Sigmoid colon (tissue), 7 donors: ENCODE data around the gene C19orf38. TPM values are rescaled to one million over a fixed set of nuclear protein-coding genes. Genes with fewer than 3 reads are reported as not detected.
"Not testable (repeated sequence)": the region's sequence is repeated elsewhere in the genome, so short reads cannot be mapped to it uniquely, and the experiment has no call there.

ENCODE experiments used
- DNase-seq: peaks from one replicate; pipeline ENCODE4 v3.0.0-alpha.2; 2019
- H3K27ac ChIP-seq, 4 donors: fragments of 200-600 bp; sonication (generic); one replicate each; pipeline ENCODE4 v1.5.1; 2016 to 2019; ENCODE audit warnings: mild to moderate bottlenecking in 1 of 4
- H3K27me3 ChIP-seq, 3 donors: fragments of 200-600 bp; sonication (generic); one replicate each; pipeline ENCODE4 v1.5.1; 2019; ENCODE audit warnings: mild to moderate bottlenecking in 1 of 3
- H3K36me3 ChIP-seq, 4 donors: fragments of 200-600 bp; sonication (generic); one replicate each; pipeline ENCODE4 v1.5.1; 2016 to 2019
- H3K4me1 ChIP-seq, 4 donors: fragments of 200-600 bp; sonication (generic); one replicate each; pipeline ENCODE4 v1.5.1; 2017 to 2019
- H3K4me3 ChIP-seq, 4 donors: fragments of 200-600 bp; sonication (generic); one replicate each; pipeline ENCODE4 v1.5.1; 2017 to 2019; ENCODE audit warnings: mild to moderate bottlenecking in 2 of 4, moderate library complexity in 1 of 4
- H3K9me3 ChIP-seq, 4 donors: fragments of 200-600 bp in 3 of 4; sonication (generic) in 3 of 4; one replicate each; pipeline versions ENCODE4 v1.5.1 to v1.6.1; 2013 to 2019
- EP300 ChIP-seq, 4 donors: sonication (generic); formaldehyde crosslinking; IDR thresholded peaks; one replicate each; pipeline ENCODE4 v1.6.1; 2017; ENCODE audit warnings: antibody characterized with exemption in 4 of 4
- POLR2A ChIP-seq, 2 donors: fragments of 450-650 bp; IDR thresholded peaks; one replicate each; pipeline ENCODE4 v1.6.1; 2016; ENCODE audit warnings: antibody characterized with exemption in 2 of 2, mild to moderate bottlenecking in 2 of 2, moderate library complexity in 2 of 2
- POLR2AphosphoS5 ChIP-seq, 4 donors: sonication (generic); formaldehyde crosslinking; IDR thresholded peaks; one replicate each; pipeline ENCODE4 v1.6.1; 2017; ENCODE audit warnings: antibody characterized with exemption in 4 of 4
- WGBS, 2 donors: extraction: QIAGEN DNeasy Blood & Tissue Kit; methylation state at CpG; one replicate each; pipeline ENCODE4 v1.1.7; 2013; 5-methylcytosine and 5-hydroxymethylcytosine counted together
- intact Hi-C: fragments of 100-400 bp; cut with DNase I; formaldehyde crosslinking; loops from one replicate; pipeline ENCODE4 v1.15.1; 2023
- polyA plus RNA-seq, 3 donors: library from polyadenylated mRNA; stranded (reverse); fragments of 200-250 nt; gene quantifications; one replicate each; pipeline ENCODE4 v1.2.3, GENCODE V29; 2013
- total RNA-seq, 4 donors: library from RNA; depleted of rRNA; stranded (reverse); fragments of >200 nt; gene quantifications; one replicate each; pipeline ENCODE4 v1.1.0, GENCODE V29; 2016
- TF ChIP-seq, protein P1 (sequence below), 4 experiments: fragments of 450-650 bp in 3 of 4; fragments of 200-600 bp in 1 of 4; IDR thresholded peaks; one replicate each; pipeline ENCODE4 v1.5.1; 2016 to 2019; ENCODE audit warnings: antibody characterized with exemption in 4 of 4, mild to moderate bottlenecking in 3 of 4, moderate library complexity in 2 of 4
- donor health status: healthy with polysubstance abuse.
- donor health status: Bipolar disorder and iron deficiency.
- donor health status: healthy.

The C19orf38 gene
- total and polyA plus RNA-seq, 7 donors = 0.92 to 3.3 (median 1.6) TPM; not detected in 1

DNA sequence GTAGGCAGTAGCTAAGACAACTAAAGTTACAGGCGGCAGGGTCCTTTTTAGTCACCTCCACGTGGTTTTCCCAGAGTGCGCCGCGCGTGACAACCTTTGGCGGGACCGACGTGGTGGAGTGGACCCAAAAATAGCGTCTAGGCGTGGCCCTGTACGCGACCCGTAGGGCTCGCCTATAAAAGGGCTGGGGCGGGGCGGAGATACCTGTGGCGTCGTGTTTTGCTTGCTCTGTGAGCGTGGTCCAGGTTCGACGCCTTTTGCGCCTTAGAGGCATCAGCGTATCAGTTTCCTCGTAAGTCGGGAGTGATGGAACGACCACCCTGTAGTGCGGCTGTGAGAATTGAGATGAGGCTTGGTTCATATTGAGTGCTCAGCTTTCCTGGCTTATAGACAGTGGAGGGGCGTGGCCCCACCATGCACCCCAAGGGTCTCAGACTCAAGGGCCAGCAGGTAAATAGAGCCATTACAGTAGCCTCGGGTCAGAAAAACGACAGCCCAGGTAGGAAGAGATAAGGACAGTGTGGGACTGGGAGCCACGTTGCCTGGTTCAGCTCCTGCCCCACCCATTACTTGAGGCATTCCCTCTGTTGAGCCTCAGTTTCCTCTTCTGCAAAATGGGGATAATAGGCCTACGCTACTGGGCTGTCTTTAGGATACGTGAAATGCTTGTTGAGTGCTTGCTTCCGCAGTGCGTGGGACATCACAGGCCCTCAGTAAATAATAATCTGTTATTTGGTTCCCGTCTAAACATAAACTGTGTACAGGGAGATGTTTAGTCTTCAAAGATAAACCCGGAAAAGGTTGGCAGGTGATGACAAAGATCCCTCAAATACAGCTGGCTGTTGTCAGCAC is 11.5 kb upstream of the C19orf38 start:
- Histone ChIP-seq H3K4me1 (peaks cover 0 to 11% (median 6%) of the 10 kb centered on the region in 4 donors), H3K9me3 (peaks cover 0 to 4% (median 0%) of the 10 kb centered on the region in 4 donors), H3K27me3 (no peaks in the 10 kb centered on the region), H3K4me3 (peak overlapping the region; percentile 53 to 76 (median 62)), H3K36me3 (peaks cover 0 to 23% (median 6%) of the 10 kb centered on the region in 4 donors), H3K27ac (peak overlapping the region; percentile 95 to 99 (median 97))
- WGBS, 2 donors = 34 to 37% methylated on average over 38 of the region's 38 CpGs
- TF ChIP-seq POLR2AphosphoS5 (IDR thresholded peaks at IDR 0.05) = peak; percentile 1 to 71 (median 31)
- no peak for TF ChIP-seq POLR2A (IDR thresholded peaks at IDR 0.05)
- peak in 2 of 4 donors; percentile 10 to 84 for TF ChIP-seq EP300 (IDR thresholded peaks at IDR 0.05)
- TF ChIP-seq, protein P1, sequence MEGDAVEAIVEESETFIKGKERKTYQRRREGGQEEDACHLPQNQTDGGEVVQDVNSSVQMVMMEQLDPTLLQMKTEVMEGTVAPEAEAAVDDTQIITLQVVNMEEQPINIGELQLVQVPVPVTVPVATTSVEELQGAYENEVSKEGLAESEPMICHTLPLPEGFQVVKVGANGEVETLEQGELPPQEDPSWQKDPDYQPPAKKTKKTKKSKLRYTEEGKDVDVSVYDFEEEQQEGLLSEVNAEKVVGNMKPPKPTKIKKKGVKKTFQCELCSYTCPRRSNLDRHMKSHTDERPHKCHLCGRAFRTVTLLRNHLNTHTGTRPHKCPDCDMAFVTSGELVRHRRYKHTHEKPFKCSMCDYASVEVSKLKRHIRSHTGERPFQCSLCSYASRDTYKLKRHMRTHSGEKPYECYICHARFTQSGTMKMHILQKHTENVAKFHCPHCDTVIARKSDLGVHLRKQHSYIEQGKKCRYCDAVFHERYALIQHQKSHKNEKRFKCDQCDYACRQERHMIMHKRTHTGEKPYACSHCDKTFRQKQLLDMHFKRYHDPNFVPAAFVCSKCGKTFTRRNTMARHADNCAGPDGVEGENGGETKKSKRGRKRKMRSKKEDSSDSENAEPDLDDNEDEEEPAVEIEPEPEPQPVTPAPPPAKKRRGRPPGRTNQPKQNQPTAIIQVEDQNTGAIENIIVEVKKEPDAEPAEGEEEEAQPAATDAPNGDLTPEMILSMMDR (IDR thresholded peaks at IDR 0.05) = no peak
- intact Hi-C loops = loop anchor here (2.0 to 10.0 kb wide), 3 partner anchors 26 to 122 kb away; partner anchors contain the start of genes CARM1 and DNM2
- DNase-seq = peak; percentile 94

DNA sequence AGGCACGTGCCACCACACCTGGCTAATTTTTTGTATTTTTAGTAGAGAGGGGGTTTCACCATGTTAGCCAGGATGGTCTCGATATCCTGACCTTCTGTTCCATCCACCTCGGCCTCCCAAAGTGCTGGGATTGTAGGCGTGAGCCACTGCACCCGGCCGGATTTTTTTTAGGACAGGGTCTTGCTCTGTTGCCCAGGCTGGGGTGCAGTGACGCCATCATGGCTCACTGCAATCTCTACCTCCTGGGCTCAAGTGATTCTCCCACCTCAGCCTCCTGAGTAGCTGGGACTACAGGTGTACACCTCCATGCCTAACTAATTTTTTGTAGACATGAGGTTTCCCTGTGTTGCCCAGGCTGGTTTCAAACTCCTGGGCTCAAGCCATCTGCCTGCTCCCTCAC is 10.6 kb upstream of the C19orf38 start:
- intact Hi-C loops = loop anchor here (2.0 to 10.0 kb wide), 3 partner anchors 25 to 123 kb away; partner anchors contain the start of genes CARM1 and DNM2
- H3K4me3 ChIP-seq, H3K27ac ChIP-seq, H3K27me3 ChIP-seq, H3K9me3 ChIP-seq, DNase-seq: not testable (repeated sequence)
- Histone ChIP-seq H3K4me1 (peaks cover 0 to 11% (median 6%) of the 10 kb centered on the region in 4 donors), H3K36me3 (peaks cover 0 to 13% (median 4%) of the 10 kb centered on the region in 4 donors)
- 95 to 96% methylated on average over 7 of the region's 7 CpGs for WGBS, 2 donors

DNA sequence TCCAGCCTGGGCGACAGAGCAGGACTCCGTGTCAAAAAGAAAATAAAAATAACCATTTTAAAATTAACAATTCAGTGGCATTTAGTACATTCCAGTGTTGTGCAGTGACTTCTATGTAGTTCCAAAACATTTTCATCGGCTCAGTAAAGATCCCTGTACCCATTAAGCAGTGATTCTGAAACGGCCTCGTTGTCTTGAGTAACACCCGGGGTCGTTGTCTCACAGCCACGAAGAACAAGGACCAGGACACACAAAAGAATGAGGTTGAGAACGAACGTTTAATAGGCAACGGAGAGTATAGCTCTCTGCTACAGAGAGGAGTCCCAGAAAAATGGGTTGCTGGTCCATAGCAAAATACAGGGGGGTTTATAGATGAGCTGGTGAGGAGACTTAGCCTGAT is 9.8 kb upstream of the C19orf38 start:
- H3K4me3 ChIP-seq = no peak overlapping the region
- peaks cover 0 to 7% (median under 1%) of the 10 kb centered on the region in 4 donors for H3K36me3 ChIP-seq
- intact Hi-C loops = loop anchor here (10.0 kb wide), 1 partner anchor 124 kb away; the partner anchor contains the start of gene DNM2
- TF ChIP-seq POLR2AphosphoS5 (IDR thresholded peaks at IDR 0.05) (no peak), POLR2A (IDR thresholded peaks at IDR 0.05) (no peak), EP300 (IDR thresholded peaks at IDR 0.05) (no peak)
- TF ChIP-seq, protein P1 (IDR thresholded peaks at IDR 0.05) = no peak
- H3K27ac ChIP-seq = no peak overlapping the region
- 88 to 90% methylated on average over 11 of the region's 11 CpGs for WGBS, 2 donors
- no peak for DNase-seq
- H3K27me3 ChIP-seq = no peaks in the 10 kb centered on the region
- H3K9me3 ChIP-seq = peaks cover 0 to 4% (median 0%) of the 10 kb centered on the region in 4 donors
- peaks cover 0 to 11% (median 6%) of the 10 kb centered on the region in 4 donors for H3K4me1 ChIP-seq

- H3K36me3 ChIP-seq = peaks cover 0 to under 1% (median 0%) of the 10 kb centered on the region in 4 donors
- WGBS, 2 donors = 82 to 89% methylated on average over 10 of the region's 10 CpGs
- H3K27ac ChIP-seq = no peak overlapping the region
- no peaks in the 10 kb centered on the region for H3K27me3 ChIP-seq
- H3K9me3 ChIP-seq = peaks cover 0 to 4% (median 0%) of the 10 kb centered on the region in 4 donors
- intact Hi-C loops = loop anchor here (10.0 kb wide), 1 partner anchor 125 kb away; the partner anchor contains the start of gene DNM2
- peaks cover 0 to 11% (median 6%) of the 10 kb centered on the region in 4 donors for H3K4me1 ChIP-seq
- TF ChIP-seq, protein P1 (IDR thresholded peaks at IDR 0.05) = no peak
- TF ChIP-seq POLR2A (IDR thresholded peaks at IDR 0.05) (no peak), POLR2AphosphoS5 (IDR thresholded peaks at IDR 0.05) (no peak), EP300 (IDR thresholded peaks at IDR 0.05) (no peak)
- DNase-seq = no peak
- H3K4me3 ChIP-seq = no peak overlapping the region
Measured at GRCh38 chr19:10839114-10840050, 8.8 kb upstream of the C19orf38 start.
